Esophagus muscularis mucosa (tissue), 4 donors: ENCODE data around the gene CGB3. TPM values are rescaled to one million over a fixed set of nuclear protein-coding genes. Genes with fewer than 3 reads are reported as not detected.

Experiments used
- DNase-seq: peaks from one replicate; pipeline ENCODE4 v3.0.0-alpha.2; 2017; ENCODE audit errors: extremely low spot score
- H3K27ac ChIP-seq, 4 donors: fragments of 200-600 bp; sonication (generic); replicated peaks in 1 of 4; 1 replicate in 3 of 4; 2 replicates in 1 of 4; pipeline ENCODE4 v1.5.1; 2016 to 2019; ENCODE audit warnings: mild to moderate bottlenecking in 1 of 4
- H3K27me3 ChIP-seq, 4 donors: fragments of 200-600 bp; sonication (generic); one replicate each; pipeline versions ENCODE4 v1.5.1 to v1.6.0; 2016 to 2019
- H3K36me3 ChIP-seq, 4 donors: fragments of 200-600 bp; sonication (generic); one replicate each; pipeline ENCODE4 v1.5.1; 2016 to 2019
- H3K4me1 ChIP-seq, 4 donors: fragments of 200-600 bp; sonication (generic); one replicate each; pipeline ENCODE4 v1.5.1; 2016 to 2019
- H3K4me3 ChIP-seq, 4 donors: fragments of 200-600 bp; sonication (generic); 1 replicate in 2 of 4; 2 replicates in 2 of 4; pipeline ENCODE4 v1.5.1; 2016 to 2019; ENCODE audit warnings: mild to moderate bottlenecking in 4 of 4, moderate library complexity in 1 of 4
- H3K9me3 ChIP-seq, 4 donors: fragments of 200-600 bp; sonication (generic); 1 replicate in 3 of 4; 2 replicates in 1 of 4; pipeline ENCODE4 v1.5.1; 2016 to 2019
- EP300 ChIP-seq: sonication (generic); formaldehyde crosslinking; IDR thresholded peaks from one replicate; pipeline ENCODE4 v1.6.1; 2017; ENCODE audit warnings: antibody characterized with exemption
- POLR2A ChIP-seq: fragments of 450-650 bp; IDR thresholded peaks from one replicate; pipeline ENCODE4 v1.6.1; 2017; ENCODE audit warnings: antibody characterized with exemption, moderate library complexity, mild to moderate bottlenecking, low read depth
- POLR2AphosphoS5 ChIP-seq, 2 donors: sonication (generic); formaldehyde crosslinking; IDR thresholded peaks; one replicate each; pipeline ENCODE4 v1.6.1; 2017; ENCODE audit warnings: antibody characterized with exemption in 2 of 2
- WGBS: methylation state at CpG from one replicate; pipeline ENCODE4 v1.1.5; 2018; 5-methylcytosine and 5-hydroxymethylcytosine counted together
- intact Hi-C: fragments of 100-400 bp; cut with DNase I; formaldehyde crosslinking; loops from one replicate; pipeline ENCODE4 v1.15.1; 2023
- total RNA-seq, 4 donors: library from RNA; depleted of rRNA; stranded (reverse); fragments of >200 nt; gene quantifications; one replicate each; pipeline versions ENCODE4 v1.1.0 to v1.2.1, GENCODE V29; 2016
- TF ChIP-seq, protein P1 (sequence below), 3 experiments: fragments of 200-600 bp in 2 of 3; fragments of 450-650 bp in 1 of 3; sonication (generic) in 2 of 3; IDR thresholded peaks; one replicate each; pipeline ENCODE4 v1.5.1; 2017 to 2019; ENCODE audit warnings: antibody characterized with exemption in 3 of 3, mild to moderate bottlenecking in 2 of 3, moderate library complexity in 1 of 3

Gene CGB3
- total RNA-seq, 4 donors from 2014 or later: not detected

- Histone ChIP-seq H3K27me3 (no peaks in the 10 kb centered on the region), H3K4me1 (peaks cover 16 to 21% (median 19%) of the 10 kb centered on the region in 4 donors), H3K9me3 (no peaks in the 10 kb centered on the region), H3K36me3 (peaks cover 36 to 95% (median 82%) of the 10 kb centered on the region in 4 donors), H3K27ac (no peak overlapping the region), H3K4me3 (no peak overlapping the region)
- WGBS: 80% methylated on average over 3 of the region's 3 CpGs
- intact Hi-C loops: no loop called here
- DNase-seq: no peak
- TF ChIP-seq EP300 (no peak), POLR2A (no peak), POLR2AphosphoS5 (IDR thresholded peaks at IDR 0.05) (no peak)
- TF ChIP-seq, protein P1, sequence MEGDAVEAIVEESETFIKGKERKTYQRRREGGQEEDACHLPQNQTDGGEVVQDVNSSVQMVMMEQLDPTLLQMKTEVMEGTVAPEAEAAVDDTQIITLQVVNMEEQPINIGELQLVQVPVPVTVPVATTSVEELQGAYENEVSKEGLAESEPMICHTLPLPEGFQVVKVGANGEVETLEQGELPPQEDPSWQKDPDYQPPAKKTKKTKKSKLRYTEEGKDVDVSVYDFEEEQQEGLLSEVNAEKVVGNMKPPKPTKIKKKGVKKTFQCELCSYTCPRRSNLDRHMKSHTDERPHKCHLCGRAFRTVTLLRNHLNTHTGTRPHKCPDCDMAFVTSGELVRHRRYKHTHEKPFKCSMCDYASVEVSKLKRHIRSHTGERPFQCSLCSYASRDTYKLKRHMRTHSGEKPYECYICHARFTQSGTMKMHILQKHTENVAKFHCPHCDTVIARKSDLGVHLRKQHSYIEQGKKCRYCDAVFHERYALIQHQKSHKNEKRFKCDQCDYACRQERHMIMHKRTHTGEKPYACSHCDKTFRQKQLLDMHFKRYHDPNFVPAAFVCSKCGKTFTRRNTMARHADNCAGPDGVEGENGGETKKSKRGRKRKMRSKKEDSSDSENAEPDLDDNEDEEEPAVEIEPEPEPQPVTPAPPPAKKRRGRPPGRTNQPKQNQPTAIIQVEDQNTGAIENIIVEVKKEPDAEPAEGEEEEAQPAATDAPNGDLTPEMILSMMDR (IDR thresholded peaks at IDR 0.05): no peak
These were observed 37.9 kb downstream of the CGB3 start for GRCh38 chr19:48986211-48986610.

GRCh38 chr19:48985711-48986110, 38.4 kb downstream of the CGB3 start:
- intact Hi-C loops: no loop called here
- peaks cover 11 to 16% (median 14%) of the 10 kb centered on the region in 4 donors for H3K4me1 ChIP-seq
- 94% methylated on average over 7 of the region's 13 CpGs for WGBS
- no peaks in the 10 kb centered on the region for H3K27me3 ChIP-seq
- no peaks in the 10 kb centered on the region for H3K9me3 ChIP-seq
- DNase-seq: no peak
- peaks cover 36 to 96% (median 87%) of the 10 kb centered on the region in 4 donors for H3K36me3 ChIP-seq
- TF ChIP-seq POLR2AphosphoS5 (IDR thresholded peaks at IDR 0.05) (no peak), EP300 (no peak), POLR2A (no peak)
- TF ChIP-seq, protein P1 (IDR thresholded peaks at IDR 0.05): no peak
- no peak overlapping the region for H3K27ac ChIP-seq
- no peak overlapping the region for H3K4me3 ChIP-seq

DNA sequence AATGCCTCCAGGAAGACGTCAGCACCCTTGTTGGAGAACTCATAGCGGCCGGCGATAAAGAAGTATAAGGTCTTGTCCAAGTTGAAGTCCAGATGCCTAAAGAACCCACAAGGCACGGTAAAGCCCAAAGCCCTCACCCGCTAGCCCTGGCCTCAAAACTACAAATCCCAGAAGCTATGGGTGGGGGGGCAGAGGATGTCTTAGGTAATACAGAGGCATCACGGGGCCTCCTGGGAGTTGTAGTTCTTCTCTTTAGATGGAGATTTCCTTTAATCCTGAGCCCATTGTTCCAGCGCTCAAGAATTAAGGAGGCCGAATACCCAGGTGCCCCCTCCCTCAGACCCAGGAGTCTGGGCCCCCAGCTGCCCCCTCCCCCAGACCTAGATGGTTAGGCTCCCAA, 41.9 kb downstream of the CGB3 start:
- Histone ChIP-seq H3K4me3 (no peak overlapping the region), H3K27ac (no peak overlapping the region), H3K27me3 (no peaks in the 10 kb centered on the region), H3K9me3 (no peaks in the 10 kb centered on the region), H3K36me3 (peaks cover 26 to 82% (median 72%) of the 10 kb centered on the region in 4 donors), H3K4me1 (peaks cover 20 to 23% (median 22%) of the 10 kb centered on the region in 4 donors)
- TF ChIP-seq POLR2A (no peak), POLR2AphosphoS5 (IDR thresholded peaks at IDR 0.05) (no peak), EP300 (no peak)
- TF ChIP-seq, protein P1 (IDR thresholded peaks at IDR 0.05): no peak
- no peak for DNase-seq
- intact Hi-C loops: no loop called here
- 94% methylated on average over 9 of the region's 9 CpGs for WGBS

DNA sequence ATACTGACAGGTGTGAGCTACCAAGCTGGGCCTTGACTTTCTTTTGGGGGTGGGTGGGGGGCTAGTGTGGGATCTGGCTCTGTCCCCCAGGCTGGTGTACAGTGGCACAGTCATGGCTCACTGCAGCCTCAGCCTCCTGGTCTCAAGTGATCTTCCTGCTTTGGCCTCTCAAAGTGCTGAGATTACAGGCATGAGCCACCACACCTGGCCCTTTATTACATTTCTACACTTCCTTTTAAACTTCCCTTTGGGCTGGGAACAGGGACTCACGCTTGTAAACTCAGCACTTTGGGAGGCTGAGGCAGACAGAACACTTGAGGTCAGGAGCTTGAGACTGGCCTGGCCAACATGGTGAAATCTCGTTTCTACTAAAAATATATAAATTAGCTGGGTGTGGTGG, 47.1 kb downstream of the CGB3 start:
- intact Hi-C loops: no loop called here
- H3K4me1 ChIP-seq: peaks cover 20 to 23% (median 22%) of the 10 kb centered on the region in 4 donors
- 71% methylated on average over 2 of the region's 2 CpGs for WGBS
- TF ChIP-seq POLR2A (no peak), EP300 (no peak)
- TF ChIP-seq, protein P1 (IDR thresholded peaks at IDR 0.05): no peak
- no peaks in the 10 kb centered on the region for H3K27me3 ChIP-seq
- no peak for DNase-seq
- H3K27ac ChIP-seq: peak overlapping the region in 2 of 4 donors; percentile 22 to 88
- H3K36me3 ChIP-seq: peaks cover 19 to 77% (median 59%) of the 10 kb centered on the region in 4 donors
- H3K9me3 ChIP-seq: no peaks in the 10 kb centered on the region
- H3K4me3 ChIP-seq: no peak overlapping the region
